Measurements from ENCODE around the gene OR5AU1.

The OR5AU1 gene

DNA sequence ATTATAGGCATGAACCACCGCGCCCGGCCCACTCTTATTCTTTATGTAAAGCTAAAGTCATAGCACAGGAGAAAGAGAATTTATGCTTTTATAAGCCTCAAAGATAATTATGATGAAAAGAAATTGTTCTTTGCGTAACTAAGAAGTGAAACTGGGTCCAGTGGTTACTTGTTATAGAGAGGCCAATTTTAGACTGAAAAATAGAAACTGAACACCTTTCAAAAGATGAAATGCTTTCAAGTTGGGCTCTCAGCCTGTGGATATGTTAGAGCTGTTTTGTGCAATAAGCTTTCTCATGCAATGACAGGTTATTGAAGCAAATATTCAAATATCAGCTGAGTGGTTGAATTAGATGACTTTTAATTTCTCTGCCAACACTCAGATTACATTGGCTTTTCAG is 47.1 kb downstream of the OR5AU1 start:
- no peak for DNase-seq (ENCODE audit: low read depth in 2 of 2, low spot score in 1 of 2)

GRCh38 chr14:21107283-21107800 is 48.5 kb downstream of the OR5AU1 start:
- no peak for DNase-seq (ENCODE audit: low read depth in 2 of 2, low spot score in 1 of 2)

- peak; percentile 32 to 56 for DNase-seq (ENCODE audit: low read depth in 2 of 2, low spot score in 1 of 2)
These were observed 49.2 kb downstream of the OR5AU1 start for GRCh38 chr14:21106498-21107282.

DNA sequence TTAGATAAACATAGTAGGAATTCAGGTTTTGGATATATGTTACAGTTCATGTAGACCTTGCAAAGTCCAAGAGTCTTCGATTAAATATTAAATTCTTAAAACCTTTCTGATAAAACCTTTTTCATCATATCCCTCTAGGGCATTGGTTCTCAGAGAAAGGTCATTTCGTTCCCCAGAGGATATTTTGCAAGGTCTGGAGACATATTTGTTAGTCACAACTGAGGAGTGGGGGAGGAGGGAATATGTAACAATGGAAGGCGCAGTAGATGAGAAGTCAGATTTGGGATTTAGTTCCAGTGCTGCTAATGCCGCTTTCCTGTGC is 49.7 kb downstream of the OR5AU1 start:
- no peak for DNase-seq (ENCODE audit: low read depth in 2 of 2, low spot score in 1 of 2)

DNA sequence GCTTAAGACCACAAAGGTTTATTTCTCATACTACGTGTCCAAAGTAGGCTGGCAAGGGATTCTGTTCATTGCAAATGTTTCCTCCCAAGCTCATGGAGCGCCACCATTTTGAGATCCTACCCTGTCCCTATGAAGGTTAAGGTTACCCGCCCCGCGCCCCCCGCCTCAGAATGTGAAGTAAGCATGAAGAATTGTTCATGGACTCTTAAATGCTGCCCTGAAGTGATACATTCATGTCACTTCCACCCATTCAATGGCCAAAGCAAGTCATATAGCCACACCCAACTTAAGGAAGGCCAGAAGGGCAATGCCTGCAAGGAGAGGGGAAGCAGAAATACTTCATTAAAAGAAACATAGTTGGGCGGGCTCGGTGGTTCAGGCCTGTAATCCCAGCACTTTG is 50.8 kb downstream of the OR5AU1 start:
- no peak for DNase-seq (ENCODE audit: low read depth in 2 of 2, low spot score in 1 of 2)
